ENCODE data around the gene ITPRID1.

The ITPRID1 gene

GRCh38 chr7:31679574-31680305 is 165.8 kb downstream of the ITPRID1 start:
- no peak overlapping the region for H3K4me3 ChIP-seq (ENCODE audit: control insufficient read depth, low read depth, low read length)
- TF ChIP-seq CTCF (conservative IDR thresholded peaks at IDR 0.05; ENCODE audit: control insufficient read depth, insufficient read depth, low read depth, low read length), result no peak
- no peak for DNase-seq (ENCODE audit: low read depth)

- DNase-seq (ENCODE audit: low read depth), result no peak
- no peak overlapping the region for H3K4me3 ChIP-seq (ENCODE audit: control insufficient read depth, low read depth, low read length)
- TF ChIP-seq CTCF (conservative IDR thresholded peaks at IDR 0.05; ENCODE audit: control insufficient read depth, insufficient read depth, low read depth, low read length), result no peak
These were observed 169.7 kb downstream of the ITPRID1 start for GRCh38 chr7:31683445-31684225.

- TF ChIP-seq CTCF (conservative IDR thresholded peaks at IDR 0.05; ENCODE audit: control insufficient read depth, insufficient read depth, low read depth, low read length), result no peak
- H3K4me3 ChIP-seq (ENCODE audit: control insufficient read depth, low read depth, low read length), result no peak within 1 kb of the TSS
- no peak for DNase-seq (ENCODE audit: low read depth)
These were observed 173.3 kb downstream of the ITPRID1 start, which contains the start of gene PPP1R17 for GRCh38 chr7:31687024-31687748. Gene PPP1R17 (plus strand): TSS chr7:31687215. CDS start chr7:31692442, 5,227 bp downstream.

GRCh38 chr7:31688372-31688771 is 174.5 kb downstream of the ITPRID1 start:
- H3K4me3 ChIP-seq (ENCODE audit: control insufficient read depth, low read depth, low read length), result no peak overlapping the region
- DNase-seq (ENCODE audit: low read depth), result no peak
- no peak for TF ChIP-seq CTCF (conservative IDR thresholded peaks at IDR 0.05; ENCODE audit: control insufficient read depth, insufficient read depth, low read depth, low read length)

GRCh38 chr7:31688996-31689395 is 175.1 kb downstream of the ITPRID1 start:
- H3K4me3 ChIP-seq (ENCODE audit: control insufficient read depth, low read depth, low read length), result no peak overlapping the region
- TF ChIP-seq CTCF (conservative IDR thresholded peaks at IDR 0.05; ENCODE audit: control insufficient read depth, insufficient read depth, low read depth, low read length), result no peak
- DNase-seq (ENCODE audit: low read depth), result no peak

GRCh38 chr7:31690935-31691334 is 177.0 kb downstream of the ITPRID1 start:
- no peak for DNase-seq (ENCODE audit: low read depth)
- H3K4me3 ChIP-seq (ENCODE audit: control insufficient read depth, low read depth, low read length), result no peak overlapping the region
- TF ChIP-seq CTCF (conservative IDR thresholded peaks at IDR 0.05; ENCODE audit: control insufficient read depth, insufficient read depth, low read depth, low read length), result no peak

Data from fibroblast of mammary gland (primary cell).